ENCODE results near the gene HDX. TPM values are rescaled to one million over a fixed set of nuclear protein-coding genes. Genes with fewer than 3 reads are reported as not detected.

The HDX gene
- total and polyA plus RNA-seq, 2 experiments from 2014 or later, result 2.1 to 2.7 TPM

DNA sequence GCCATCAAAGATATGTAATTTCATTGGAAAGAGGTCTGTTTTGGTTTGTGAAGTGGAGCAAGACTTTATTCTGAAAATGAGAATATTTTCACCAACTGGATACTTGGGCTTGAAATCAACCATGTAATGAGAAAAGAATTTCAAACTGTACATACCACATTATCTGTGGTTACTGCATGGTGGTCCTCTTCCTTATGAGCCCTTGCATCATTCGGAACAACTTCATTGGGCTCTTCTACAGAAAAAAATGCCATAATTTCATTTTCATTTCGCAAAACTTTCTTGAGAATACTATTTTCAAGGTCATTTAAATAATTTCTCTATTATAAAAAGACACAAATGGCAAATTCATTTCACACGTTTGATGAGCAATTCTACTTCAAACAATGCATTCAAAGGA, 165.6 kb downstream of the HDX start:
- no peak overlapping the region for H3K4me3 ChIP-seq
- H3K27me3 ChIP-seq, result no peaks in the 10 kb centered on the region
- TF ChIP-seq, protein P1, sequence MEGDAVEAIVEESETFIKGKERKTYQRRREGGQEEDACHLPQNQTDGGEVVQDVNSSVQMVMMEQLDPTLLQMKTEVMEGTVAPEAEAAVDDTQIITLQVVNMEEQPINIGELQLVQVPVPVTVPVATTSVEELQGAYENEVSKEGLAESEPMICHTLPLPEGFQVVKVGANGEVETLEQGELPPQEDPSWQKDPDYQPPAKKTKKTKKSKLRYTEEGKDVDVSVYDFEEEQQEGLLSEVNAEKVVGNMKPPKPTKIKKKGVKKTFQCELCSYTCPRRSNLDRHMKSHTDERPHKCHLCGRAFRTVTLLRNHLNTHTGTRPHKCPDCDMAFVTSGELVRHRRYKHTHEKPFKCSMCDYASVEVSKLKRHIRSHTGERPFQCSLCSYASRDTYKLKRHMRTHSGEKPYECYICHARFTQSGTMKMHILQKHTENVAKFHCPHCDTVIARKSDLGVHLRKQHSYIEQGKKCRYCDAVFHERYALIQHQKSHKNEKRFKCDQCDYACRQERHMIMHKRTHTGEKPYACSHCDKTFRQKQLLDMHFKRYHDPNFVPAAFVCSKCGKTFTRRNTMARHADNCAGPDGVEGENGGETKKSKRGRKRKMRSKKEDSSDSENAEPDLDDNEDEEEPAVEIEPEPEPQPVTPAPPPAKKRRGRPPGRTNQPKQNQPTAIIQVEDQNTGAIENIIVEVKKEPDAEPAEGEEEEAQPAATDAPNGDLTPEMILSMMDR (IDR thresholded peaks at IDR 0.05; ENCODE audit: low read depth, low read length), result no peak
- DNase-seq (ENCODE audit: low read depth in 1 of 2, low spot score in 1 of 2), result peak in 1 of 2 donors; percentile 17
- no peaks in the 10 kb centered on the region for H3K36me3 ChIP-seq
- H3K9me3 ChIP-seq (ENCODE audit: low read depth), result no peaks in the 10 kb centered on the region
- H3K4me1 ChIP-seq (ENCODE audit: low read depth), result no peaks in the 10 kb centered on the region
- H3K27ac ChIP-seq, result no peak overlapping the region

DNA sequence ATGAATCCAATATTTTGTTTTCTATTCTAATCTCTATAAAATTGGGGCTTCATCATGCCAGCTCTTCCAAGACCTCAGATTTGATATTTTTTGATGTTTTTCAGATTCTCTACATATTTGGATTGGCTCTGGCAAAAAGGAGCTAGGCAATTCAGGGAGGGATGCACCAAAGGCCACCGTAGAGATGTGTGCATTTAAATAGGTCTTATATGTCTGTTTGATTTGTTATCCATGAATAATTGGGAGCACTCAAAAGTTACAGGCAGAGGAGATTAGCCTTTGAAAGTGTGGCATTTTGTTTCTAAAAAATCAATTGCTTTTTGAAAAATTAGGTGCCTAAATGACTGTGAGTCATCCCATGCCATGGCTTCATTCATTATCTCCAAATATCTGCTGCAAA, 167.1 kb downstream of the HDX start:
- Histone ChIP-seq H3K27me3 (no peaks in the 10 kb centered on the region), H3K4me3 (no peak overlapping the region), H3K27ac (no peak overlapping the region), H3K4me1 (ENCODE audit: low read depth) (no peaks in the 10 kb centered on the region), H3K9me3 (ENCODE audit: low read depth) (no peaks in the 10 kb centered on the region), H3K36me3 (no peaks in the 10 kb centered on the region)
- TF ChIP-seq, protein P1 (IDR thresholded peaks at IDR 0.05; ENCODE audit: low read depth, low read length), result no peak
- no peak for DNase-seq (ENCODE audit: low read depth in 1 of 2, low spot score in 1 of 2)

DNA sequence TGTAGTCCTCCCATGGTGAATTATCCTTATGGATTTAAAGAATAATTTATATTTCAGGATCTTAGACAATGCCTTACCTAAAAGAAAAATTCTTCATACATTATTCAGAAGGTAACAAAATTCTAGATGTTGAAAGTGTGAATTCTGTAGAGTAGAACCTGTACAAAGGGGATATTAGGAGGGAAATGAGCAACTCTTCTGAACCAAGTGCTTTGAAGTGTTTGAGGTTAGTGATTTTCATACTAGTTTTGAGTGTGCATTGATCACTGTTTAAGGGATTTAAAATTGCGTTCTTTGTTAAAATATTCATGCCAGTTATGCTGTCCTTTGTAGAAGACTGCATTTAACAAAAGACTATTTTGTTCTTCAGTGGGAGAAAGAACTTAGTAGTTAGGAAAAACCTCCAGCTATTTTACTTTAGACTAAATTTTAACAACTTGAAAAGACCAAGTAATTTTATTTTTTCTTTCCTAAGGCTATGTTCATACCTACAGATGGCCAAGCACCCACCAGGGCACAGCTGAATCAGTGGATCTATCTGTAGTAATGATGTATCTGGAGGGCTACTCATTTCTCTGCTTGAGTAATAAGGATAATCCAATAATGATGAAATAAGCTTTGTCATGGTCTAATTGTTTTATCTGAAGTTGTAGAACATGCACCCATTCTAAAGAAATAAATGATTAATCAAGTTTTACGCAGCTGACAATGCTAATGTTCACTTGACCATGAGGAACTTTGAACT, 180.0 kb downstream of the HDX start:
- no peaks in the 10 kb centered on the region for H3K4me1 ChIP-seq (ENCODE audit: low read depth)
- no peak for DNase-seq (ENCODE audit: low read depth in 1 of 2, low spot score in 1 of 2)
- TF ChIP-seq, protein P1 (IDR thresholded peaks at IDR 0.05; ENCODE audit: low read depth, low read length), result no peak
- no peaks in the 10 kb centered on the region for H3K9me3 ChIP-seq (ENCODE audit: low read depth)
- H3K36me3 ChIP-seq, result no peaks in the 10 kb centered on the region
- H3K27ac ChIP-seq, result no peak overlapping the region
- no peaks in the 10 kb centered on the region for H3K27me3 ChIP-seq
- no peak overlapping the region for H3K4me3 ChIP-seq

DNA sequence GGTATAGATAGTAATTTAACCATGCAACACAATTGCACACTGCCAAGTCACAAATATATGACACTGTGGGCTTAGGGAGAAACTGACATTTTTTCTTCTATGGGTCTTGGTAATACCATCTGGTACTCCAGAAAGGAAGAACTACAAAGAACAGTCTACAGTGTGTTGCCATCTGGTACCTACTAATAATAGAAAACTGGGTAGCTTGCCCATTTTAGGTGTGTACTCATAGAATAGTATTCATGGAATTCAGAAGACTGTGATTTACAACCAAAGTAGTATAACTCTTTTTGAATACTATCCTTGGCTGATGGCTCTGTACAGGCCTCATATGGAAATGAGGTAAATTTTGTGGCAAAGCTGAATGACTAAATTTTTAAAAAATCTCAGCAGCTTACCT, 181.6 kb downstream of the HDX start:
- no peak for DNase-seq (ENCODE audit: low read depth in 1 of 2, low spot score in 1 of 2)
- TF ChIP-seq, protein P1 (IDR thresholded peaks at IDR 0.05; ENCODE audit: low read depth, low read length), result no peak
- Histone ChIP-seq H3K27ac (no peak overlapping the region), H3K36me3 (no peaks in the 10 kb centered on the region), H3K27me3 (no peaks in the 10 kb centered on the region), H3K4me1 (ENCODE audit: low read depth) (no peaks in the 10 kb centered on the region), H3K4me3 (no peak overlapping the region), H3K9me3 (ENCODE audit: low read depth) (no peaks in the 10 kb centered on the region)

DNA sequence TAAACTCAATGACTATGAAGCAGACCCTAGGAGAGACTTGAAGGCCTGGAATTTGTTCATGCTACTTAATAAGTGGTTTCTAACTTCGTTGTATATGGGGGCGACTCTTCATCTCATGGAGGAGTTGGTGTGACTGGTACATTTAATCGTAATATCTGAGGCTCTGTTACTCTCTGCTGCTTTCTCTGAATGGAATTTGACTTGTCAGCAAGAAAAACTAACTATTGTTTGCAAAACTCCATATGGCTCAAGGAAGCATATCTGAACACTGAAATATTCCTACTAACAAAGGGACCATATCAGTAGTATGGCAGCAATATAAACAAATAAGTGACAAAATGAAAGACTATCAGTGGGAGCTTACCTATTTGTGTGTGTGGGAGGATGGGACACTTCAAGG, 182.2 kb downstream of the HDX start:
- H3K36me3 ChIP-seq, result no peaks in the 10 kb centered on the region
- no peak overlapping the region for H3K27ac ChIP-seq
- TF ChIP-seq, protein P1 (IDR thresholded peaks at IDR 0.05; ENCODE audit: low read depth, low read length), result no peak
- no peaks in the 10 kb centered on the region for H3K9me3 ChIP-seq (ENCODE audit: low read depth)
- H3K27me3 ChIP-seq, result no peaks in the 10 kb centered on the region
- no peak for DNase-seq (ENCODE audit: low read depth in 1 of 2, low spot score in 1 of 2)
- no peak overlapping the region for H3K4me3 ChIP-seq
- no peaks in the 10 kb centered on the region for H3K4me1 ChIP-seq (ENCODE audit: low read depth)

Measured in cardiac muscle cell (in vitro differentiated cells and primary cell).